HCT116 (cell line): ENCODE data around the gene CRIP2. TPM values are rescaled to one million over a fixed set of nuclear protein-coding genes. Genes with fewer than 3 reads are reported as not detected.

ENCODE experiments used
- ATAC-seq: fragments of 200-7000 bp; cut with Tn5 transposase; 2 replicates; pipeline ENCODE4 v1.9.1; 2020; ENCODE audit warnings: mild to moderate bottlenecking, moderate library complexity
- BruUV-seq: library from RNA; stranded (reverse); fragments of 400-500 nt; replicated peaks from 2 replicates; lab custom pipeline; 2021; lab: Mats Ljungman, UMichigan
- CTCF ChIA-PET: fragments of 300-600 bp; sonication (Branson Sonifier 250); formaldehyde crosslinking; loops from one replicate; lab custom pipeline; 2021; ENCODE audit warnings: antibody characterized with exemption; lab: Charles Lee
- POLR2A ChIA-PET: fragments of 300-600, 350-600 bp; sonication (Branson Sonifier 250); formaldehyde crosslinking; loops from one replicate; lab custom pipeline; 2021; ENCODE audit warnings: antibody characterized with exemption; lab: Charles Lee
- RAD21 ChIA-PET, 2 experiments: fragments of 300-600 bp; sonication (Branson Sonifier 250); formaldehyde crosslinking; loops; one replicate each; lab custom pipeline; 2023; ENCODE audit warnings: low total read pairs in 2 of 2; ENCODE audit not compliant: uncharacterized antibody in 2 of 2, unreplicated experiment in 2 of 2, low non-redundant PET in 1 of 2; lab: Charles Lee
- DNase-seq: peaks from one replicate; pipeline ENCODE4 v3.0.0-alpha.2; 2010; ENCODE audit warnings: low read depth, low spot score
- H2AFZ ChIP-seq: fragments of 200-600 bp; shearing (Covaris generic), sonication (generic); 2 replicates; pipeline ENCODE4 v1.6.1; 2017; ENCODE audit warnings: low read depth, mixed run types, mixed read lengths, antibody characterized with exemption, low read length; ENCODE audit not compliant: poor library complexity, severe bottlenecking
- H3K27ac ChIP-seq: 2 replicates; pipeline ENCODE4 v1.5.1; 2012; ENCODE audit warnings: low read depth, low read length
- H3K27me3 ChIP-seq: fragments of 200-600 bp; sonication (generic); 2 replicates; pipeline ENCODE4 v1.6.1; 2016; ENCODE audit warnings: mixed run types, low read length, mixed read lengths; ENCODE audit not compliant: insufficient read depth
- H3K36me3 ChIP-seq, 2 experiments: fragments of 200-500 bp in 1 of 2; fragments of 200-600 bp in 1 of 2; sonication (Bioruptor generic) in 1 of 2; sonication (generic) in 1 of 2; 2 replicates each; pipeline versions ENCODE4 v1.5.1 to v1.6.1; 2014 to 2016; ENCODE audit warnings: low read length in 2 of 2, inconsistent platforms in 1 of 2, mixed read lengths in 1 of 2, mixed run types in 1 of 2; ENCODE audit not compliant: insufficient read depth in 2 of 2, control insufficient read depth in 1 of 2
- H3K4me1 ChIP-seq, 2 experiments: fragments of 200-600 bp in 1 of 2; sonication (generic) in 1 of 2; 2 replicates each; pipeline versions ENCODE4 v1.5.1 to v1.6.1; 2012 to 2017; ENCODE audit warnings: low read length in 2 of 2, inconsistent platforms in 1 of 2, mild to moderate bottlenecking in 1 of 2, mixed read lengths in 1 of 2, mixed run types in 1 of 2, moderate library complexity in 1 of 2; ENCODE audit not compliant: insufficient read depth in 2 of 2, control insufficient read depth in 1 of 2
- H3K4me2 ChIP-seq: fragments of 200-600 bp; sonication (generic); 2 replicates; pipeline ENCODE4 v1.6.1; 2017; ENCODE audit warnings: mixed run types, low read length, mixed read lengths
- H3K4me3 ChIP-seq, 2 experiments: fragments of 200-600 bp in 1 of 2; sonication (generic) in 1 of 2; replicated peaks in 1 of 2; 2 replicates each; pipeline ENCODE4 v1.5.1; 2011 to 2016; ENCODE audit warnings: low read length in 2 of 2, control low read depth in 1 of 2, low read depth in 1 of 2, mild to moderate bottlenecking in 1 of 2, mixed read lengths in 1 of 2, mixed run types in 1 of 2
- H3K79me2 ChIP-seq: fragments of 200-600 bp; sonication (generic); 2 replicates; pipeline ENCODE4 v1.6.1; 2017; ENCODE audit warnings: mild to moderate bottlenecking, mixed run types, low read length, moderate library complexity, mixed read lengths; ENCODE audit not compliant: insufficient read depth
- H3K9ac ChIP-seq: fragments of 200-600 bp; sonication (generic); 2 replicates; pipeline ENCODE4 v1.6.1; 2016; ENCODE audit warnings: low read length, mixed read lengths
- H3K9me2 ChIP-seq: fragments of 200-600 bp; sonication (generic), shearing (Covaris generic); 2 replicates; pipeline ENCODE4 v1.6.1; 2017; ENCODE audit warnings: mixed run types, mild to moderate bottlenecking, moderate library complexity; ENCODE audit not compliant: insufficient read depth
- H3K9me3 ChIP-seq, 2 experiments: fragments of 200-500 bp in 1 of 2; fragments of 200-600 bp in 1 of 2; sonication (Bioruptor generic) in 1 of 2; sonication (generic) in 1 of 2; 2 replicates each; pipeline ENCODE4 v1.6.1; 2014 to 2017; ENCODE audit warnings: low read length in 2 of 2, mixed read lengths in 2 of 2, inconsistent platforms in 1 of 2, low read depth in 1 of 2, mild to moderate bottlenecking in 1 of 2, mixed run types in 1 of 2, moderate library complexity in 1 of 2; ENCODE audit not compliant: control insufficient read depth in 1 of 2, insufficient read depth in 1 of 2
- H4K20me1 ChIP-seq: fragments of 200-600 bp; sonication (generic), shearing (Covaris generic); 2 replicates; pipeline ENCODE4 v1.6.1; 2017; ENCODE audit warnings: mixed run types, mild to moderate bottlenecking, moderate library complexity; ENCODE audit not compliant: insufficient read depth
- CTCF ChIP-seq, 3 experiments: fragments of 200-600 bp in 1 of 3; sonication (generic) in 1 of 3; IDR thresholded peaks in 2 of 3; conservative IDR thresholded peaks in 1 of 3; 2 replicates each; pipeline ENCODE4 v1.5.1; 2012 to 2017; ENCODE audit warnings: low read depth in 2 of 3, low read length in 2 of 3, antibody characterized with exemption in 1 of 3, borderline replicate concordance in 1 of 3, control low read depth in 1 of 3, mild to moderate bottlenecking in 1 of 3, mixed read lengths in 1 of 3, mixed run types in 1 of 3, moderate library complexity in 1 of 3; ENCODE audit not compliant: insufficient read depth in 1 of 3
- SRF ChIP-seq: IDR thresholded peaks from 2 replicates; pipeline ENCODE4 v1.6.1; 2012; ENCODE audit warnings: low read depth
- TCF7L2 ChIP-seq: IDR thresholded peaks from 2 replicates; pipeline ENCODE4 v1.7.0; 2011; ENCODE audit warnings: borderline replicate concordance, inconsistent platforms; ENCODE audit not compliant: insufficient read depth, insufficient read length; ENCODE audit errors: extremely low read depth
- YY1 ChIP-seq: IDR thresholded peaks from 2 replicates; pipeline ENCODE4 v1.6.1; 2011; ENCODE audit warnings: low read length, low read depth, moderate library complexity, mild to moderate bottlenecking; ENCODE audit not compliant: insufficient replicate concordance; ENCODE audit errors: extremely low read depth
- intact Hi-C: fragments of 100-400 bp; cut with micrococcal nuclease; formaldehyde crosslinking; loops from 2 replicates; pipeline ENCODE4 v1.10.0; 2022
- total RNA-seq: library from RNA; stranded (reverse); gene quantifications from one replicate; pipeline ENCODE4 v1.2.1, GENCODE V29; 2021; ENCODE audit not compliant: unreplicated experiment

Gene CRIP2
- total RNA-seq, 1 experiment from 2014 or later, result 31.1 TPM

GRCh38 chr14:105478398-105479251 lies 4.0 kb downstream of the CRIP2 start:
- intact Hi-C loops, result no loop called here
- TF ChIP-seq TCF7L2 (no peak), CTCF (IDR thresholded peaks at IDR 0.05 in 2 of 3, conservative IDR thresholded peaks at IDR 0.05 in 1 of 3; ENCODE audit: borderline replicate concordance in 1 of 3, insufficient read depth in 1 of 3, low read depth in 2 of 3, low read length in 2 of 3) (no peak), YY1 (no peak), SRF (no peak)
- Histone ChIP-seq H3K4me2 (no peak overlapping the region), H3K9me2 (no peaks in the 10 kb centered on the region), H3K9ac (no peak overlapping the region), H3K4me3 (no peak overlapping the region), H3K27me3 (no peaks in the 10 kb centered on the region), H3K9me3 (no peaks in the 10 kb centered on the region), H2AFZ (no peak overlapping the region), H3K4me1 (peaks cover 32 to 56% of the 10 kb centered on the region in 2 experiments), H3K27ac (no peak overlapping the region), H3K36me3 (no peaks in the 10 kb centered on the region), H3K79me2 (no peaks in the 10 kb centered on the region), H4K20me1 (no peaks in the 10 kb centered on the region)
- BruUV-seq, result no TSS peak
- ChIA-PET CTCF (no interaction called here), POLR2A (no interaction called here), RAD21 (no interaction called here)
- no peak for DNase-seq
- ATAC-seq, result no peak
